Esophagus squamous epithelium (tissue), 5 donors: Measurements from ENCODE around the gene P4HA3. TPM values are rescaled to one million over a fixed set of nuclear protein-coding genes. Genes with fewer than 3 reads are reported as not detected.

Experiments used
- DNase-seq: peaks from one replicate; lab custom pipeline; 2025; lab: John Stamatoyannopoulos, UW
- H3K27ac ChIP-seq, 4 donors: fragments of 200-600 bp; sonication (generic); one replicate each; pipeline ENCODE4 v1.5.1; 2016 to 2019; ENCODE audit warnings: mild to moderate bottlenecking in 1 of 4
- H3K27me3 ChIP-seq, 4 donors: fragments of 200-600 bp; sonication (generic); 1 replicate in 3 of 4; 2 replicates in 1 of 4; pipeline versions ENCODE4 v1.5.1 to v1.6.0; 2017 to 2021; ENCODE audit warnings: antibody characterized with exemption in 1 of 4
- H3K36me3 ChIP-seq, 3 donors: fragments of 200-600 bp; sonication (generic); one replicate each; pipeline ENCODE4 v1.5.1; 2016 to 2019
- H3K4me1 ChIP-seq, 3 donors: fragments of 200-600 bp; sonication (generic); one replicate each; pipeline ENCODE4 v1.5.1; 2017 to 2019
- H3K4me3 ChIP-seq, 4 donors: fragments of 200-600 bp; sonication (generic); 1 replicate in 3 of 4; 2 replicates in 1 of 4; pipeline ENCODE4 v1.5.1; 2016 to 2019; ENCODE audit warnings: mild to moderate bottlenecking in 2 of 4, moderate library complexity in 1 of 4
- H3K9me3 ChIP-seq, 3 donors: fragments of 200-600 bp; sonication (generic); one replicate each; pipeline ENCODE4 v1.5.1; 2016 to 2019
- CTCF ChIP-seq, 6 experiments: fragments of 450-650 bp in 4 of 6; fragments of 200-600 bp in 2 of 6; sonication (generic) in 2 of 6; IDR thresholded peaks; one replicate each; pipeline ENCODE4 v1.5.1; 2016 to 2019; ENCODE audit warnings: antibody characterized with exemption in 6 of 6, mild to moderate bottlenecking in 4 of 6, moderate library complexity in 4 of 6
- POLR2A ChIP-seq, 4 donors: fragments of 450-650 bp; IDR thresholded peaks; one replicate each; pipeline ENCODE4 v1.6.1; 2017; ENCODE audit warnings: antibody characterized with exemption in 4 of 4, mild to moderate bottlenecking in 4 of 4, moderate library complexity in 3 of 4
- WGBS, 2 donors: methylation state at CpG; one replicate each; pipeline ENCODE4 v1.1.5; 2018; 5-methylcytosine and 5-hydroxymethylcytosine counted together
- intact Hi-C: fragments of 100-400 bp; cut with DNase I; formaldehyde crosslinking; loops from one replicate; pipeline ENCODE4 v1.15.0; 2022
- small RNA-seq, 4 donors: library from RNA; depleted of rRNA; stranded (forward); fragments of <200 nt; gene quantifications; one replicate each; pipeline ENCODE3, GENCODE V24; 2016
- total RNA-seq, 4 donors: library from RNA; depleted of rRNA; stranded (reverse); fragments of >200 nt; gene quantifications; one replicate each; pipeline ENCODE4 v1.1.0, GENCODE V29; 2016
- donor health status: DM: yes; HTN: yes; CAD: no.

The P4HA3 gene
- total RNA-seq, 4 donors from 2014 or later: 0.19 TPM; not detected in 3

- H3K36me3 ChIP-seq: peaks cover 0 to 25% (median 0%) of the 10 kb centered on the region in 3 donors
- no peak for DNase-seq
- H3K4me3 ChIP-seq: no peak overlapping the region
- no peak overlapping the region for H3K27ac ChIP-seq
- H3K27me3 ChIP-seq: no peaks in the 10 kb centered on the region
- H3K4me1 ChIP-seq: no peaks in the 10 kb centered on the region
- intact Hi-C loops: no loop called here
- WGBS, 2 donors: 68 to 92% methylated on average over 1 of the region's 1 CpG
- H3K9me3 ChIP-seq: no peaks in the 10 kb centered on the region
- no peak for TF ChIP-seq POLR2A (IDR thresholded peaks at IDR 0.05)
- no peak for TF ChIP-seq CTCF (IDR thresholded peaks at IDR 0.05)
Observed at GRCh38 chr11:74221816-74222215, 89.6 kb downstream of the P4HA3 start.

DNA sequence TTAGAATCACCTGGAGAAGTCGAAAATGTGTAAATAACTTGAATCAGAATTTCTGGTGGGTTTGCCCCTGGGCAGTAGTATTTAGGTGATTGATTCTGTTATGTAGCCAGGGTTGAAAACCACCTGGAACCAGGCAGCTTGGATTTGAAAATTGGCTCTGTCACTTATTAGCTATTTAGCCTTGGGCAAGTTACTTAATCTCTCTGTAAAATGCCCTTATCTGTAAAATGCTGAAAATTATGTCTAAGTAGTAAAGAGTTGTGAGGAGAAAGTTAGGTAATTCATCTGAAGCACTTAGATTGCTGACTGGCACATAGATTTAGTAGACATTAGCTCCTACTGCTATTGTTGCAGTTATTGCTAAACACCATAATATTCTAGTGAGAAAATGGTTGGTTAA is 91.1 kb downstream of the P4HA3 start:
- Histone ChIP-seq H3K9me3 (no peaks in the 10 kb centered on the region), H3K4me3 (no peak overlapping the region), H3K4me1 (no peaks in the 10 kb centered on the region), H3K36me3 (peaks cover 0 to 21% (median 0%) of the 10 kb centered on the region in 3 donors), H3K27ac (no peak overlapping the region), H3K27me3 (no peaks in the 10 kb centered on the region)
- intact Hi-C loops: no loop called here
- no peak for DNase-seq
- WGBS, 2 donors: 33 to 65% methylated on average over 1 of the region's 1 CpG
- TF ChIP-seq POLR2A (IDR thresholded peaks at IDR 0.05) (no peak), CTCF (IDR thresholded peaks at IDR 0.05) (no peak)

Small RNAs within 50 kb of the gene (small RNA-seq; reads per million reads assigned to genes)
- gene RF00409: 0 reads per million in 4 donors

Other genes with a start within 250 kb of the P4HA3 start
- 10 to 100 TPM in 3 of 4 donors, 1 to 10 TPM in 1; 5.9 to 19.1 (median 14.2) TPM for gene C2CD3, start 140.6 kb downstream of the P4HA3 start, total RNA-seq
- 10 to 100 TPM; 20.6 to 29.3 (median 28.1) TPM for gene PPME1, start 140.4 kb downstream of the P4HA3 start, total RNA-seq
- 1 to 10 TPM in 2 of 4 donors, under 1 TPM in 2; 0.42 to 2.0 (median 0.89) TPM for gene PGM2L1, start 86.8 kb upstream of the P4HA3 start, total RNA-seq
- gene KCNE3, start 155.9 kb upstream of the P4HA3 start, total RNA-seq: 1 to 10 TPM in 3 of 4 donors, under 1 TPM in 1; 0.72 to 8.4 (median 3.5) TPM
- gene LIPT2, start 182.1 kb upstream of the P4HA3 start, total RNA-seq: 1 to 10 TPM; 1.2 to 8.4 (median 3.9) TPM